K562 (cell line): Measurements from ENCODE around the gene C5orf22. TPM values are rescaled to one million over a fixed set of nuclear protein-coding genes. Genes with fewer than 3 reads are reported as not detected.

Experiments
- ATAC-seq: fragments of 200-7000 bp; cut with Tn5 transposase; 3 replicates; pipeline ENCODE4 v1.9.1; 2020; ENCODE audit warnings: moderate library complexity
- BruUV-seq: library from RNA; stranded (reverse); fragments of 400-500 nt; replicated peaks from 2 replicates; lab custom pipeline; 2021; lab: Mats Ljungman, UMichigan
- CTCF ChIA-PET: fragments of 300-600 bp; formaldehyde crosslinking; extraction: SDS; loops from one replicate; lab custom pipeline; 2021; ENCODE audit warnings: low intra/inter-chr PET ratio; lab: Yijun Ruan, JAX
- POLR2A ChIA-PET: fragments of 300-600, 350-650 bp; sonication (Branson Sonifier 250); formaldehyde crosslinking; extraction: SDS; loops from one replicate; lab custom pipeline; 2021; ENCODE audit warnings: antibody characterized with exemption, inconsistent platforms; lab: Yijun Ruan, JAX
- DNase-seq, 4 experiments: peaks; one replicate each; pipeline versions ENCODE4 v3.0.0 to v3.0.0-alpha.2; 2011 to 2018; ENCODE audit warnings: low spot score in 3 of 4, mixed read lengths in 3 of 4; ENCODE audit errors: extremely low read depth in 1 of 4
- FAIRE-seq: peaks from 2 replicates; lab custom pipeline; 2011; peaks lifted over from hg19 to GRCh38; lab: Jason Lieb, UNC
- H2AFZ ChIP-seq: 2 replicates; pipeline ENCODE4 v1.6.0; 2011; ENCODE audit warnings: low read depth, low read length, control low read depth, inconsistent platforms
- H3K27ac ChIP-seq: fragments of 200-600 bp; 3 replicates; pipeline ENCODE4 v1.8.0; 2011; ENCODE audit warnings: low read depth, mild to moderate bottlenecking, control low read depth, inconsistent platforms, low read length, moderate library complexity, mixed read lengths; ENCODE audit errors: extremely low read depth
- H3K27me3 ChIP-seq, 2 experiments: fragments of 300-600 bp in 1 of 2; 2 replicates in 1 of 2; 3 replicates in 1 of 2; pipeline versions ENCODE4 v1.6.0 to v1.8.0; 2011; ENCODE audit warnings: inconsistent platforms in 2 of 2, low read length in 2 of 2, mild to moderate bottlenecking in 1 of 2, mixed read lengths in 1 of 2, moderate library complexity in 1 of 2; ENCODE audit not compliant: control insufficient read depth in 2 of 2, insufficient read depth in 2 of 2
- H3K36me3 ChIP-seq: fragments of 300-600 bp; 3 replicates; pipeline ENCODE4 v1.8.0; 2011; ENCODE audit warnings: mild to moderate bottlenecking, low read length, inconsistent platforms; ENCODE audit not compliant: control insufficient read depth, insufficient read depth
- H3K4me1 ChIP-seq, 2 experiments: fragments of 200-600 bp in 1 of 2; replicated peaks in 1 of 2; 2 replicates in 1 of 2; 3 replicates in 1 of 2; pipeline versions ENCODE4 v1.5.1 to v1.8.0; 2011; ENCODE audit warnings: inconsistent platforms in 2 of 2, low read length in 2 of 2, mild to moderate bottlenecking in 1 of 2, mixed read lengths in 1 of 2, moderate library complexity in 1 of 2; ENCODE audit not compliant: control insufficient read depth in 2 of 2, insufficient read depth in 2 of 2
- H3K4me2 ChIP-seq: 2 replicates; pipeline ENCODE4 v1.6.1; 2011; ENCODE audit warnings: low read length, control low read depth, inconsistent platforms, mixed read lengths; ENCODE audit not compliant: insufficient read depth
- H3K4me3 ChIP-seq: fragments of 200-600 bp; sonication (generic), shearing (Covaris generic); 2 replicates; pipeline ENCODE4 v1.5.1; 2016; ENCODE audit warnings: control low read depth, inconsistent platforms
- H3K79me2 ChIP-seq: fragments of 200-600 bp; 3 replicates; pipeline ENCODE4 v1.8.0; 2011; ENCODE audit warnings: low read length, inconsistent platforms; ENCODE audit not compliant: control insufficient read depth, insufficient read depth
- H3K9ac ChIP-seq, 2 experiments: 2 replicates each; pipeline versions ENCODE4 v1.6.0 to v1.6.1; 2011; ENCODE audit warnings: low read depth in 2 of 2, low read length in 2 of 2, control low read depth in 1 of 2, inconsistent platforms in 1 of 2, mild to moderate bottlenecking in 1 of 2, mixed read lengths in 1 of 2; ENCODE audit not compliant: insufficient read depth in 1 of 2
- H3K9me1 ChIP-seq: one replicate; pipeline ENCODE4 v1.6.0; 2011; ENCODE audit warnings: inconsistent platforms, mild to moderate bottlenecking, low read length, moderate library complexity; ENCODE audit not compliant: control insufficient read depth, insufficient read depth
- H3K9me3 ChIP-seq: replicated peaks from 2 replicates; pipeline ENCODE4 v1.5.1; 2011; ENCODE audit warnings: low read depth, low read length, inconsistent platforms; ENCODE audit not compliant: control insufficient read depth, insufficient read depth
- H4K20me1 ChIP-seq: replicated peaks from 2 replicates; pipeline ENCODE4 v1.6.1; 2011; ENCODE audit warnings: low read length, inconsistent platforms, mixed read lengths; ENCODE audit not compliant: control insufficient read depth, insufficient read depth
- CTBP1 ChIP-seq: fragments of 450-650 bp; IDR thresholded peaks from 2 replicates; pipeline ENCODE4 v1.6.1; 2016; ENCODE audit warnings: borderline replicate concordance
- ELF2 ChIP-seq: fragments of 250-450 bp; sonication (Bioruptor Pico); IDR thresholded peaks from 2 replicates; pipeline ENCODE4 v1.5.0; 2021; ENCODE audit warnings: mild to moderate bottlenecking
- FOSL1 ChIP-seq: fragments of 200-800 bp; sonication (Bioruptor generic); conservative IDR thresholded peaks from 2 replicates; pipeline ENCODE4 v1.6.1; 2016; ENCODE audit warnings: missing genetic modification characterization, missing compliant biosample characterization
- NELFE ChIP-seq: IDR thresholded peaks from 2 replicates; pipeline ENCODE4 v1.6.1; 2011; ENCODE audit warnings: mild to moderate bottlenecking; ENCODE audit not compliant: insufficient read depth, insufficient read length
- POU5F1 ChIP-seq: fragments of 150-350 bp; IDR thresholded peaks from 2 replicates; pipeline ENCODE4 v1.6.1; 2014; ENCODE audit warnings: borderline replicate concordance, low read length, low read depth, mild to moderate bottlenecking; ENCODE audit not compliant: partially characterized antibody
- RFX7 ChIP-seq: fragments of 250-450 bp; sonication (Bioruptor Pico); IDR thresholded peaks from 2 replicates; pipeline ENCODE4 v1.5.1; 2021; ENCODE audit warnings: mild to moderate bottlenecking
- TAF9B ChIP-seq: fragments of 450-650 bp; IDR thresholded peaks from 2 replicates; pipeline ENCODE4 v1.6.1; 2018; ENCODE audit warnings: mild to moderate bottlenecking; ENCODE audit not compliant: partially characterized antibody
- ZC3H8 ChIP-seq: fragments of 450-650 bp; IDR thresholded peaks from 2 replicates; pipeline ENCODE4 v1.6.1; 2017
- WGBS: fragments of 100-300 bp; shearing (Covaris generic); methylation state at CpG from one replicate; pipeline ENCODE4 v1.1.6; 2016; ENCODE audit warnings: low coverage, mixed read lengths; ENCODE audit not compliant: insufficient coverage; ENCODE audit errors: missing lambda C conversion rate; 5-methylcytosine and 5-hydroxymethylcytosine counted together
- in situ Hi-C: fragments of 300-500 bp; cut with MboI; formaldehyde crosslinking; loops from 4 replicates; pipeline ENCODE4 v1.15.0; 2018; ENCODE audit warnings: inconsistent platforms, mixed read lengths
- intact Hi-C: fragments of 100-400 bp; cut with micrococcal nuclease; formaldehyde crosslinking; loops from 2 replicates; pipeline ENCODE4 v1.14.2; 2022
- polyA plus RNA-seq, 8 experiments: library from polyadenylated mRNA; depleted of rRNA in 4 of 8; stranded (reverse) in 5 of 8; unstranded in 3 of 8; fragments of >200 nt; fragmentation: Nextera tagmentation in 2 of 8; fragmentation: Illumina TruSeq in 1 of 8; extraction: Ambion mirVana in 2 of 8; extraction: Trizol in 1 of 8; gene quantifications; 2 replicates each; pipeline versions ENCODE4 v1.2.1 to v1.2.3, GENCODE V29; 2011 to 2014; ENCODE audit warnings: inconsistent platforms in 1 of 8, missing spikeins in 1 of 8
- total RNA-seq, 7 experiments: library from RNA; depleted of rRNA in 6 of 7; stranded (reverse); fragments of >200 nt in 6 of 7; fragmentation: Illumina TruSeq in 2 of 7; extraction: Trizol in 2 of 7; gene quantifications; 2 replicates each; pipeline versions ENCODE4 v1.2.1 to v1.2.3, GENCODE V29; 2011 to 2021; ENCODE audit warnings: low replicate concordance in 1 of 7

C5orf22 gene
- total and polyA plus RNA-seq, 9 of the 15 experiments (the other 6 are each of a cell fraction or from before 2014, with no cell fraction given) = 22.7 to 56.7 (median 39.3) TPM

GRCh38 chr5:31587546-31587945 is 55.4 kb downstream of the C5orf22 start:
- H3K9me1 ChIP-seq = no peaks in the 10 kb centered on the region
- in situ Hi-C loops = loop anchor here (10.0 to 25.0 kb wide), 2 partner anchors 507 to 1025 kb away; no protein-coding TSS in a partner anchor
- TF ChIP-seq TAF9B (no peak), RFX7 (CRISPR knock-in tag) (no peak), FOSL1 (no peak), ZC3H8 (no peak), NELFE (no peak), CTBP1 (no peak), ELF2 (CRISPR knock-in tag) (no peak), POU5F1 (no peak)
- TF ChIP-seq, all 486 proteins: peak for 0
- H3K36me3 ChIP-seq = no peaks in the 10 kb centered on the region
- H2AFZ ChIP-seq = no peak overlapping the region
- FAIRE-seq (no peak), ATAC-seq (no peak), DNase-seq (no peak)
- intact Hi-C loops = no loop called here
- CTCF ChIA-PET = no interaction called here
- no TSS peak for BruUV-seq
- H3K9me3 ChIP-seq = no peaks in the 10 kb centered on the region
- no peak overlapping the region for H3K4me2 ChIP-seq
- POLR2A ChIA-PET = interaction anchor here (1.5 kb wide), 1 partner anchor 10 kb away, joined by 3 read pairs; no protein-coding TSS in a partner anchor
- no peaks in the 10 kb centered on the region for H4K20me1 ChIP-seq
- 0% methylated on average over 4 of the region's 5 CpGs for WGBS
- no peak overlapping the region for H3K27ac ChIP-seq
- no peak overlapping the region for H3K9ac ChIP-seq
- no peaks in the 10 kb centered on the region for H3K4me1 ChIP-seq
- no peaks in the 10 kb centered on the region for H3K79me2 ChIP-seq
- peaks cover 6 to 23% of the 10 kb centered on the region in 2 experiments; a peak in 3 of 5 replicates for H3K27me3 ChIP-seq
- no peak overlapping the region for H3K4me3 ChIP-seq
